ENCODE measurements around the gene MAN1A1.

The MAN1A1 gene

GRCh38 chr6:119182216-119182803, 167.3 kb downstream of the MAN1A1 start:
- TF ChIP-seq CTCF (IDR thresholded peaks at IDR 0.05; ENCODE audit: low read depth, low read length, missing control alignments): no peak
- H3K4me3 ChIP-seq (replicated peaks; ENCODE audit: low read depth, low read length): no peak overlapping the region
- DNase-seq (ENCODE audit: extremely low read depth, low read depth): no peak

- no peak overlapping the region for H3K4me3 ChIP-seq (replicated peaks; ENCODE audit: low read depth, low read length)
- DNase-seq (ENCODE audit: extremely low read depth, low read depth): no peak
- TF ChIP-seq CTCF (IDR thresholded peaks at IDR 0.05; ENCODE audit: low read depth, low read length, missing control alignments): no peak
These were observed 168.5 kb downstream of the MAN1A1 start for GRCh38 chr6:119181046-119181445.

- no peak for TF ChIP-seq CTCF (IDR thresholded peaks at IDR 0.05; ENCODE audit: low read depth, low read length, missing control alignments)
- H3K4me3 ChIP-seq (replicated peaks; ENCODE audit: low read depth, low read length): no peak overlapping the region
- no peak for DNase-seq (ENCODE audit: extremely low read depth, low read depth)
These were observed 169.7 kb downstream of the MAN1A1 start for GRCh38 chr6:119179842-119180241.

- no peak overlapping the region for H3K4me3 ChIP-seq (replicated peaks; ENCODE audit: low read depth, low read length)
- no peak for TF ChIP-seq CTCF (IDR thresholded peaks at IDR 0.05; ENCODE audit: low read depth, low read length, missing control alignments)
These were observed 170.5 kb downstream of the MAN1A1 start for GRCh38 chr6:119179062-119179461.

GRCh38 chr6:119176445-119176844, 173.1 kb downstream of the MAN1A1 start:
- DNase-seq (ENCODE audit: extremely low read depth, low read depth): no peak
- no peak overlapping the region for H3K4me3 ChIP-seq (replicated peaks; ENCODE audit: low read depth, low read length)
- no peak for TF ChIP-seq CTCF (IDR thresholded peaks at IDR 0.05; ENCODE audit: low read depth, low read length, missing control alignments)

More at GRCh38 chr6:119179062-119179461, 170.5 kb downstream of the MAN1A1 start:
- no peak for DNase-seq (ENCODE audit: extremely low read depth, low read depth)

GRCh38 chr6:119174879-119175817, 174.4 kb downstream of the MAN1A1 start:
- DNase-seq (ENCODE audit: extremely low read depth, low read depth): no peak
- TF ChIP-seq CTCF (IDR thresholded peaks at IDR 0.05; ENCODE audit: low read depth, low read length, missing control alignments): no peak
- H3K4me3 ChIP-seq (replicated peaks; ENCODE audit: low read depth, low read length): no peak overlapping the region

Data from HFF-Myc (cell line).